ENCODE results near the gene TSPAN19. TPM values are rescaled to one million over a fixed set of nuclear protein-coding genes. Genes with fewer than 3 reads are reported as not detected.

Gene TSPAN19
- not detected in 2 replicates for total RNA-seq (2021; fragmentation: NEBNext Ultra II Directional; extraction: Animal tissue kit (Norgen Biotek cat#: 25700))
- 0.05 and 0.09 TPM in 2 replicates for polyA plus RNA-seq (2011; rRNA removed)
- 0.09 TPM for polyA plus RNA-seq (2011; cell fraction: cytosol; rRNA removed)
- polyA plus RNA-seq (2011; cell fraction: nucleus; rRNA removed): 0.13 TPM
- polyA plus RNA-seq (2012, experiment 1 of 2): 0.07 to 0.18 TPM (median 0.17 TPM) in 3 of 4 replicates, not detected in the other
- polyA plus RNA-seq (2012, experiment 2 of 2): not detected
- polyA plus RNA-seq (2013, experiment 1 of 2): 0.14 TPM
- polyA plus RNA-seq (2013, experiment 2 of 2): 0.15 TPM
- 0.03 and 0.10 TPM in 2 replicates for polyA minus RNA-seq (2011; rRNA and poly(A)+ RNA removed)
- not detected for polyA minus RNA-seq (2011; cell fraction: cytosol; rRNA and poly(A)+ RNA removed)
- not detected for polyA minus RNA-seq (2011; cell fraction: nucleus; rRNA and poly(A)+ RNA removed)
- long read RNA-seq, experiment 1: 0 reads
- long read RNA-seq, experiment 2: 0 reads

- Histone ChIP-seq H3K23me2 (ENCODE audit: low read depth, low read length) (peaks cover 4% of the 10 kb centered on the region; the same call in 1 of the 2 replicates), H4K20me1 (replicated peaks in 1 of 2; ENCODE audit: control insufficient read depth in 1 of 2, insufficient read depth in 2 of 2, low read length in 2 of 2) (no peaks in the 10 kb centered on the region), H3K18ac (ENCODE audit: extremely low read depth, low read length) (no peak within 1 kb of the TSS), H3K4me1 (replicated peaks in 1 of 4; ENCODE audit: control insufficient read depth in 3 of 4, insufficient read depth in 4 of 4, low read length in 3 of 4) (no peaks in the 10 kb centered on the region), H3K9ac (replicated peaks in 1 of 4; ENCODE audit: extremely low read depth in 1 of 4, low read depth in 3 of 4, low read length in 3 of 4) (peak within 1 kb of the TSS in 3 of 4 experiments; percentile 57 to 72 (median 62); a peak in 5 of 7 replicates), H3K4me2 (ENCODE audit: insufficient read depth in 1 of 2, low read depth in 2 of 2, low read length in 2 of 2) (peak within 1 kb of the TSS; percentile 78), H3K4ac (replicated peaks; ENCODE audit: insufficient read length, low read depth, low read length) (no peak within 1 kb of the TSS), H3K27me3 (replicated peaks in 1 of 4; ENCODE audit: control insufficient read depth in 3 of 4, extremely low read depth in 1 of 4, insufficient read depth in 3 of 4, low read length in 3 of 4) (peaks cover 0 to 2% (median 0%) of the 10 kb centered on the region in 4 experiments; a peak in 1 of 7 replicates), H2AK5ac (ENCODE audit: low read depth, low read length) (no peak within 1 kb of the TSS), H2BK20ac (ENCODE audit: low read length) (no peak within 1 kb of the TSS), H3K79me1 (ENCODE audit: low read depth, low read length) (no peaks in the 10 kb centered on the region), H2BK12ac (ENCODE audit: low read depth, low read length) (no peak within 1 kb of the TSS), H2BK120ac (replicated peaks; ENCODE audit: low read depth, low read length) (no peak within 1 kb of the TSS), H4K8ac (ENCODE audit: extremely low read depth, insufficient read depth, low read length) (no peak within 1 kb of the TSS), H3K9me3 (ENCODE audit: insufficient read depth in 2 of 2, low read depth in 1 of 2, low read length in 1 of 2) (no peaks in the 10 kb centered on the region), H2BK5ac (ENCODE audit: low read depth, low read length) (no peak within 1 kb of the TSS; the same call in 1 of the 2 replicates), H2BK15ac (ENCODE audit: low read length) (no peak within 1 kb of the TSS), H3K79me2 (ENCODE audit: control insufficient read depth in 1 of 2, insufficient read depth in 2 of 2, low read length in 2 of 2) (no peaks in the 10 kb centered on the region), H2AFZ (ENCODE audit: low read length) (peak within 1 kb of the TSS; percentile 99), H4K91ac (replicated peaks; ENCODE audit: insufficient read length, low read length) (no peak within 1 kb of the TSS), H3K14ac (ENCODE audit: insufficient read length) (no peak within 1 kb of the TSS), H3K4me3 (ENCODE audit: extremely low read depth in 1 of 4, insufficient read depth in 2 of 4, low read depth in 3 of 4, low read length in 4 of 4) (peak within 1 kb of the TSS; percentile 64 to 87 (median 83)), H4K5ac (ENCODE audit: insufficient read length, low read depth, low read length) (no peak within 1 kb of the TSS), H3K56ac (replicated peaks; ENCODE audit: insufficient read length, low read depth, low read length) (no peak within 1 kb of the TSS), H3K23ac (ENCODE audit: insufficient read length) (no peak within 1 kb of the TSS), H3K27ac (ENCODE audit: low read depth, low read length) (peak within 1 kb of the TSS; percentile 78), H3K36me3 (ENCODE audit: control insufficient read depth in 2 of 4, insufficient read depth in 4 of 4, low read length in 3 of 4) (no peaks in the 10 kb centered on the region)
- FAIRE-seq (peak; percentile 94), DNase-seq (ENCODE audit: low read depth in 1 of 2, low spot score in 2 of 2) (peak; percentile 70 to 86)
- WGBS, 2 experiments (ENCODE audit: extremely low coverage in 1 of 2, insufficient coverage in 1 of 2, insufficient read length in 1 of 2, insufficient replicate concordance in 2 of 2, low coverage in 1 of 2, low lambda C conversion rate in 2 of 2, missing lambda C conversion rate in 1 of 2): 1% methylated on average over 22 of the region's 22 CpGs; no CpG with 5 or more reads in 1 of the 2 experiments
- POLR2A ChIA-PET (ENCODE audit: partially characterized antibody): interaction anchor here (0.6 to 1.7 kb wide), 6 partner anchors 14 to 245 kb away, joined by 3 to 8 read pairs (median 3); partner anchors contain the start of gene SLC6A15
- CTCF ChIA-PET (ENCODE audit: partially characterized antibody): interaction anchor here (0.9 to 2.0 kb wide), 5 partner anchors 22 to 163 kb away, joined by 4 to 13 read pairs (median 4); no protein-coding TSS in a partner anchor
- TF ChIP-seq SP4 (IDR thresholded peaks at IDR 0.05; ENCODE audit: low read length) (no peak), E2F6 (IDR thresholded peaks at IDR 0.05) (no peak), SP1 (IDR thresholded peaks at IDR 0.05; ENCODE audit: low read depth, low read length) (peak; percentile 83), TAF1 (IDR thresholded peaks at IDR 0.05; ENCODE audit: low read depth, low read length) (peak; percentile 74), NRF1 (IDR thresholded peaks at IDR 0.05; ENCODE audit: low read depth, low read length) (no peak), RFX5 (IDR thresholded peaks at IDR 0.05; ENCODE audit: borderline replicate concordance, low read depth, low read length) (no peak), ATF2 (IDR thresholded peaks at IDR 0.05; ENCODE audit: low read length) (no peak), BRCA1 (IDR thresholded peaks at IDR 0.05; ENCODE audit: low read depth, low read length) (0 out of 2 replicates have a peak, but pooled peaks have one; percentile 43), MAX (IDR thresholded peaks at IDR 0.05) (no peak)
These were observed at the start of gene TSPAN19, which contains the start of gene LRRIQ1 for GRCh38 chr12:85036234-85036707. TSS of gene TSPAN19 (minus strand) at chr12:85036277. CDS start at chr12:85029946, 6,331 bp downstream. TSS of gene LRRIQ1 (plus strand) at chr12:85036351. CDS start at chr12:85038177, 1,826 bp downstream.

All from H1 (cell line).